ENCODE data around the gene FFAR3. TPM values are rescaled to one million over a fixed set of nuclear protein-coding genes. Genes with fewer than 3 reads are reported as not detected.
A peak's percentile ranks its signal among the peaks of the same experiment; 100 is the strongest.
"Not testable (repeated sequence)": the region's sequence is repeated elsewhere in the genome, so short reads cannot be mapped to it uniquely, and the experiment has no call there.

Gene FFAR3
- total and polyA plus RNA-seq, 8 donors = 0.09 to 1.6 (median 0.30) TPM; not detected in 2

GRCh38 chr19:35400773-35401100 is 42.5 kb downstream of the FFAR3 start:
- H3K4me1 ChIP-seq = peaks cover 0 to 3% of the 10 kb centered on the region in 2 donors
- no peak overlapping the region for H3K4me3 ChIP-seq
- no peak for DNase-seq
- H3K27me3 ChIP-seq = peaks cover 0 to 6% of the 10 kb centered on the region in 2 donors
- no peak for ATAC-seq
- no peaks in the 10 kb centered on the region for H3K36me3 ChIP-seq
- H3K9me3 ChIP-seq = no peaks in the 10 kb centered on the region
- intact Hi-C loops (cut with DNase I) = no loop called here
- no peak overlapping the region for H3K27ac ChIP-seq
- TF ChIP-seq CTCF (IDR thresholded peaks at IDR 0.05) = no peak

GRCh38 chr19:35401416-35401815 is 43.2 kb downstream of the FFAR3 start:
- H3K27me3 ChIP-seq; H3K4me1 ChIP-seq; ATAC-seq; H3K9me3 ChIP-seq; intact Hi-C loops (cut with DNase I); H3K4me3 ChIP-seq; DNase-seq; H3K36me3 ChIP-seq; H3K27ac ChIP-seq: not testable (repeated sequence)

GRCh38 chr19:35403116-35403760 is 45.0 kb downstream of the FFAR3 start:
- Histone ChIP-seq H3K4me3 (no peak overlapping the region), H3K9me3 (no peaks in the 10 kb centered on the region), H3K27me3 (peaks cover 0 to 14% of the 10 kb centered on the region in 2 donors), H3K4me1 (no peaks in the 10 kb centered on the region), H3K27ac (no peak overlapping the region), H3K36me3 (no peaks in the 10 kb centered on the region)
- DNase-seq (no peak), ATAC-seq (no peak)
- no peak for TF ChIP-seq CTCF (IDR thresholded peaks at IDR 0.05)
- intact Hi-C loops (cut with DNase I) = no loop called here

GRCh38 chr19:35404879-35405622 is 46.8 kb downstream of the FFAR3 start:
- H3K27me3 ChIP-seq = peaks cover 0 to 8% of the 10 kb centered on the region in 2 donors
- TF ChIP-seq CTCF (IDR thresholded peaks at IDR 0.05) = no peak
- no peaks in the 10 kb centered on the region for H3K9me3 ChIP-seq
- intact Hi-C loops (cut with DNase I) = no loop called here
- H3K36me3 ChIP-seq = no peaks in the 10 kb centered on the region
- H3K4me1 ChIP-seq = no peaks in the 10 kb centered on the region
- no peak overlapping the region for H3K27ac ChIP-seq
- no peak overlapping the region for H3K4me3 ChIP-seq
- peak; percentile 49 for ATAC-seq
- no peak for DNase-seq

GRCh38 chr19:35407619-35408018 is 49.4 kb downstream of the FFAR3 start:
- no peaks in the 10 kb centered on the region for H3K9me3 ChIP-seq
- no peak for DNase-seq
- no peaks in the 10 kb centered on the region for H3K36me3 ChIP-seq
- H3K27me3 ChIP-seq = peaks cover 0 to 15% of the 10 kb centered on the region in 2 donors
- no peaks in the 10 kb centered on the region for H3K4me1 ChIP-seq
- no peak overlapping the region for H3K27ac ChIP-seq
- no peak for TF ChIP-seq CTCF (IDR thresholded peaks at IDR 0.05)
- intact Hi-C loops (cut with DNase I) = no loop called here
- ATAC-seq = no peak
- H3K4me3 ChIP-seq = no peak overlapping the region
